WI38 (cell line): Measurements from ENCODE around the gene CNST.
A peak's percentile ranks its signal among the peaks of the same experiment; 100 is the strongest.
"Not testable (repeated sequence)": the region's sequence is repeated elsewhere in the genome, so short reads cannot be mapped to it uniquely, and the experiment has no call there.

Experiments used
- H3K4me3 ChIP-seq: 2 replicates; pipeline ENCODE4 v1.5.1; 2011; ENCODE audit warnings: low read depth, mild to moderate bottlenecking, control low read depth, low read length
- TF ChIP-seq, protein P1 (sequence below): IDR thresholded peaks from 2 replicates; pipeline ENCODE4 v1.5.1; 2012; ENCODE audit warnings: low read depth, mild to moderate bottlenecking, control low read depth, low read length

The CNST gene

DNA sequence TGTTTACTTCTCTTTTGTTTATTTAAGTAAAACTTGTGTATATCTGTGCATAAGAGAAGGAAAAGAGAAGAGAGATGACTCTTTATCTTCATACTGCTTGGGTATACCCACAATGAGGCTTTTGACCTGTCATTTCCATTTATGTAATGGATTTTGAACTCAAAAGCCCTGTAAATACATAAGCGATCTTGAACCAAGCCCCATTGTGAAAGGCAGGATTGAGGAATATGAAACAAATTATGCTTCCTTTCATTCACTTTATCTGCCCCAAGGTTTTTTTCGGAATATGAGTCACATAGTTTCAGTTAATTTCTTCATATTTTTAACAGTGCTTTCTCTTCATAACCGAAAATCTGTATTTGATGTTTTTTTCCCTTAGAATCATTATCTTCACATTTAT lies 21.4 kb downstream of the CNST start:
- peak overlapping the region; percentile 17; the same call in 1 of the 2 replicates for H3K4me3 ChIP-seq
- TF ChIP-seq, protein P1, sequence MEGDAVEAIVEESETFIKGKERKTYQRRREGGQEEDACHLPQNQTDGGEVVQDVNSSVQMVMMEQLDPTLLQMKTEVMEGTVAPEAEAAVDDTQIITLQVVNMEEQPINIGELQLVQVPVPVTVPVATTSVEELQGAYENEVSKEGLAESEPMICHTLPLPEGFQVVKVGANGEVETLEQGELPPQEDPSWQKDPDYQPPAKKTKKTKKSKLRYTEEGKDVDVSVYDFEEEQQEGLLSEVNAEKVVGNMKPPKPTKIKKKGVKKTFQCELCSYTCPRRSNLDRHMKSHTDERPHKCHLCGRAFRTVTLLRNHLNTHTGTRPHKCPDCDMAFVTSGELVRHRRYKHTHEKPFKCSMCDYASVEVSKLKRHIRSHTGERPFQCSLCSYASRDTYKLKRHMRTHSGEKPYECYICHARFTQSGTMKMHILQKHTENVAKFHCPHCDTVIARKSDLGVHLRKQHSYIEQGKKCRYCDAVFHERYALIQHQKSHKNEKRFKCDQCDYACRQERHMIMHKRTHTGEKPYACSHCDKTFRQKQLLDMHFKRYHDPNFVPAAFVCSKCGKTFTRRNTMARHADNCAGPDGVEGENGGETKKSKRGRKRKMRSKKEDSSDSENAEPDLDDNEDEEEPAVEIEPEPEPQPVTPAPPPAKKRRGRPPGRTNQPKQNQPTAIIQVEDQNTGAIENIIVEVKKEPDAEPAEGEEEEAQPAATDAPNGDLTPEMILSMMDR: no peak

DNA sequence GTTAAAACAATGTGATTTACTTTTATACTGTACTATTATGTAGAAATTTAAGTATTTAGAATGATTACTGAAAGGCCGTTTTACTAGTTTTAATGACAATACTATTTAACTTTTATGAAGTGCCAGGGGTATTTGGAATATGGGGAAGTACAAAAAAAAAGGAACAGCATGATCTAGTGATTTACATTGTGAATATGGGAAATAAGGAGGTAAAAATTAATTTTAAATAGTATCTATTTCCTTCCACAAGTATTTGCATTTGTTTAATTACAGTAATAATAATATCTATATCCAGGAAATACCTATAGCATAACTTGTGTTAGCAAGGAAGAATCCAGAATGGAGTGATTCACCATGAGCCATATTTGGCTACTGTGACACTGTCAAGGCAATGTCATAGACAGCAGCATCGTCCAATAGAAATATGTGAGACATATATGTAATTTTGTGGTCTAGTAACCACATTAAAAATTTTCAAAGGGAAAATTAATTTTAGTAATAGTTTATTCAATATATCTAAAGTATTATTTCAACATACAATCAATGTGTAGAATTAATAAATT lies 22.0 kb downstream of the CNST start:
- TF ChIP-seq, protein P1: no peak
- H3K4me3 ChIP-seq: no peak overlapping the region

DNA sequence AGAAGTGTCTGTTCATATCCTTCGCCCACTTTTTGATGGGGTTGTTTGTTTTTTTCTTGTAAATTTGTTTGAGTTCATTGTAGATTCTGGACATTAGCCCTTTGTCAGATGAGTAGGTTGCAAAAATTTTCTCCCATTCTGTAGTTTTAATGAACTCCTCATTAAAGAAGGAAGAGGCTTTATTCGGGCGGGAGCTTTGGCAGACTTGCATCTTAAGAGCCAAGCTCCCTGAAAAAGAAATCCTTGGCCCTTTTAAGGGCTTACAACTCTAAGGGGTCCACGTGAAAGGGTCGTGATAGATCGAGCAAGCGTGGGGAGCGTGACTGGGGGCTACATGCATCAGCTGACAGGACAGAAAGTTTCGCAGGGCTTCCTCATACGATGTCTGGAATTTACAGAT lies 23.7 kb downstream of the CNST start:
- H3K4me3 ChIP-seq: not testable (repeated sequence)

DNA sequence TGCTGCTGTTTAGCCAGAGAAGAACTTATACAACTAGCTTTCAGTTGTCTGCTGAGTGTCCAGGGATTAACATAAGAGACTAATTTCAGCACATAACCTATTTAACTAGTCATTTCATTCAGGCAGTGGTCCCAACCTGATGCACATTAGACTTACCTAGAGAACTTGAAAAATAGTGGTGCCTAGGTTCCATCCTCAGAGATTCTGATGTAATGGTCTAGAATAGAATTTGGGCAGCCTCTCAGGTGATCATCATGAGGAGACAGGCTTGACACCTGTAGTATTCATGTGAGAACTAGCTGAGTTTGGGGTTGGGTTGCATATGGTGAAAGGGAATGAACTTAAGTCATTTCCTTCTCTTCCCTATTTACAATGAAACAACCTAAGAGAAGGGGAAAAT lies 24.8 kb downstream of the CNST start:
- TF ChIP-seq, protein P1: no peak
- no peak overlapping the region for H3K4me3 ChIP-seq

DNA sequence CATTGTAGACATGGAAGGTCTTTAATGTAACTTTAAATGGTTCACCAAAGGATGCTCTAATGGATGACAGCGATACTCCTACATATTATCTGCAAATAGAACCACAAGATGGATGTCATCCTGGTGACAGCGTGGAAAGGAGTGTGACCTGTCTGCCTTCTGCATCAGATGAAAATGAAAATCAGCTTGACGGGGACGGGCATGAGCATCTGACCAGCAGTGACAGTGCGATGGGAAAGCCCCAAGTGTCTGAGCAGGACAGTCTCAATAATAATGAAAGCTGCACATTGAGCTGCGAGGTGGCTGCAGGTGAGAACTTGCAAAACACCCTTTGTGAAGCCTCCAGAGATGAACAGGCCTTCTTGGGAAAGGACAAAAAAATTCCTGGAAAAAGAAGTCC lies 25.2 kb downstream of the CNST start:
- TF ChIP-seq, protein P1: no peak
- H3K4me3 ChIP-seq: no peak overlapping the region

DNA sequence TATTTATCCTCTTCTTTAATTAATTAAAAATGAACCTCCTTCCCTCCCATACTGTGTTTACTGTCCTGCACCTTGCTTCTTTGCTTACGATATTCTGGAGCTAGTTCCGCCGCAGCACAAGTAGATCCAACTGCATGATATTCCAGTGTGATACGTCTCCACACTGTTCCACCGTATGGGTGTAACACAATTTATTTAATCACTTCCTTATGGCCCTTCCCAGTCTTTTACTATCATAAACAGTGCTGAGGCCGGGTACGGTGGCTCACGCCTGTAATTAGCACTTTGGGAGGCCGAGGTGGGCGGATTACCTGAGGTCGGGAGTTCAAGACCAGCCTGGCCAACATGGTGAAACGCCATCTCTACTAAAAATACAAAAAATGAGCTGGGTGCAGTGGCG lies 25.7 kb downstream of the CNST start:
- no peak overlapping the region for H3K4me3 ChIP-seq
- TF ChIP-seq, protein P1: no peak

DNA sequence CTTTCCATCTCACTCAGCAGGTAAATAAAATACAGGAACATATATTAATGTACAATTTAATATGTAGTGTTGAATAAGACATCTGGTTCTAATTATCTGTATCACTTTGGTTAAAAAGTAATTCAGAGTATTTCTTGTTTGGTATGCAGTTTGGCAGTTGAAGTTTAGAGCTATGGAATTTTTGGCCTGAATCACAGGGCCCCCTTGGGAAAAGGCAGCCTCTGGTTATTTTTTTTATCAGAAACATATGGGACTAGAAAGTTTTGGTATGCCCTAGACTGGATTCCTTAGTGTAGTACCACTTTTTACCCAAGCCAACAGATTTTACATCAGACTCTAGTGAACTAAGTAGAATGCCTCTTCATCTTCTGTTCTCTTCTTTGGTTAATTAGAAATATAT lies 26.4 kb downstream of the CNST start:
- H3K4me3 ChIP-seq: no peak overlapping the region
- TF ChIP-seq, protein P1: no peak

DNA sequence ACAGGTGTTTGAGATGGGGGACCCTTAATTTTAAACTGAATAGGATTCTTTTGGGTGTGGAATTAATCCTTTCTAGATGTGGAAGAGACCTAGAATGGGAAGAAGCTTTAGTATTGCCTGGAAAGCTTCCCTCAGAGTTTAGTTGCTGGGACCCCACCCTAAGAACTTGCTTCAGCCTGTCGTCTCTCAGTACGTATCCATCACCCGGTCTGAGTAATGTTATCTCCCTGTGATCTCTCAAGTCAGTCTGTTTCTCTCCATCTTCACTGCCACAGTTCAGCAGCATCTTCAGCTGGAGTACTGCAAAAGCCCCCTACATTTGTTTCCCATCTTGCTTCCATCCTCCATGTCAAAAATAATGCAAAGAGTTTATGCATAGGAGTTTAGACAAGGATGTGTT lies 28.9 kb downstream of the CNST start:
- H3K4me3 ChIP-seq: no peak overlapping the region
- TF ChIP-seq, protein P1: no peak
